ENCODE measurements around the gene SGMS1.

GRCh38 chr10:50360077-50360850, 263.5 kb downstream of the SGMS1 start:
- no peak for TF ChIP-seq POLR2AphosphoS5 (IDR thresholded peaks at IDR 0.05; ENCODE audit: low read depth)
- TF ChIP-seq CTCF (conservative IDR thresholded peaks at IDR 0.05; ENCODE audit: low read depth in 2 of 2): no peak
- no peak for TF ChIP-seq EZH2 (IDR thresholded peaks at IDR 0.05; ENCODE audit: low read depth, unreplicated experiment)
- TF ChIP-seq CREB1 (CRISPR knock-in tag; IDR thresholded peaks at IDR 0.05; ENCODE audit: low read depth): no peak
- no peak for TF ChIP-seq JUNB (IDR thresholded peaks at IDR 0.05; ENCODE audit: unreplicated experiment)
- no peak for TF ChIP-seq REST (IDR thresholded peaks at IDR 0.05; ENCODE audit: unreplicated experiment)
- no peak for TF ChIP-seq ZNF462 (CRISPR knock-in tag; IDR thresholded peaks at IDR 0.05)
- no peak for TF ChIP-seq STAT1 (IDR thresholded peaks at IDR 0.05; ENCODE audit: unreplicated experiment)
- no peak for TF ChIP-seq EZH2phosphoT487 (IDR thresholded peaks at IDR 0.05; ENCODE audit: unreplicated experiment)
- no peak for TF ChIP-seq NANOG (IDR thresholded peaks at IDR 0.05; ENCODE audit: borderline replicate concordance)
- TF ChIP-seq ETS1 (IDR thresholded peaks at IDR 0.05): no peak
